ENCODE data around the gene MUC13. TPM values are rescaled to one million over a fixed set of nuclear protein-coding genes. Genes with fewer than 3 reads are reported as not detected.

The MUC13 gene
- total RNA-seq, 4 donors from 2014 or later = not detected

DNA sequence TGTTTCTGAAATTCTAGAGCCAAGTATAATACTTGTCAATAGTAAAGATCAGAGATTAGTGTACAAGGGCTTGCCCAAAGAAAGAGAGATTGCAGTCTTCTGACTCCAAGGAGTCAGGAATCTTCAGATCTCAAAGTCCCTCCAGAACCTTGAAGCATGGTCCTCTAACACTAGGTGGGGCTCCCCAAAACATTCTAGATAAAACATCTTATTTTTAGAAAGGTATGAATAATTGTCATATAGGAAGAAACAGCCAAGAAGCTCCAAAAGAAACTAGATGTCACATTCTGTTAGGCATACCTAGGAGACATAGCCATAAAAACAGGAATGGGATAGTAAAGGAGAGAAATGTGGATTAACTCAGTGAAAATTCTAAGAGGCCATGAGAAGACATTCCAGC is 10.7 kb downstream of the MUC13 start:
- no peak for TF ChIP-seq POLR2A (IDR thresholded peaks at IDR 0.05)
- TF ChIP-seq POLR2AphosphoS5 (IDR thresholded peaks at IDR 0.05) = no peak
- TF ChIP-seq EP300 (IDR thresholded peaks at IDR 0.05) = no peak
- TF ChIP-seq, protein P1, sequence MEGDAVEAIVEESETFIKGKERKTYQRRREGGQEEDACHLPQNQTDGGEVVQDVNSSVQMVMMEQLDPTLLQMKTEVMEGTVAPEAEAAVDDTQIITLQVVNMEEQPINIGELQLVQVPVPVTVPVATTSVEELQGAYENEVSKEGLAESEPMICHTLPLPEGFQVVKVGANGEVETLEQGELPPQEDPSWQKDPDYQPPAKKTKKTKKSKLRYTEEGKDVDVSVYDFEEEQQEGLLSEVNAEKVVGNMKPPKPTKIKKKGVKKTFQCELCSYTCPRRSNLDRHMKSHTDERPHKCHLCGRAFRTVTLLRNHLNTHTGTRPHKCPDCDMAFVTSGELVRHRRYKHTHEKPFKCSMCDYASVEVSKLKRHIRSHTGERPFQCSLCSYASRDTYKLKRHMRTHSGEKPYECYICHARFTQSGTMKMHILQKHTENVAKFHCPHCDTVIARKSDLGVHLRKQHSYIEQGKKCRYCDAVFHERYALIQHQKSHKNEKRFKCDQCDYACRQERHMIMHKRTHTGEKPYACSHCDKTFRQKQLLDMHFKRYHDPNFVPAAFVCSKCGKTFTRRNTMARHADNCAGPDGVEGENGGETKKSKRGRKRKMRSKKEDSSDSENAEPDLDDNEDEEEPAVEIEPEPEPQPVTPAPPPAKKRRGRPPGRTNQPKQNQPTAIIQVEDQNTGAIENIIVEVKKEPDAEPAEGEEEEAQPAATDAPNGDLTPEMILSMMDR (IDR thresholded peaks at IDR 0.05) = no peak
- Histone ChIP-seq H3K4me3 (no peak overlapping the region), H3K27ac (no peak overlapping the region), H3K4me1 (peaks cover 0 to 7% (median 0%) of the 10 kb centered on the region in 3 donors), H3K9me3 (no peaks in the 10 kb centered on the region), H3K27me3 (no peaks in the 10 kb centered on the region), H3K36me3 (no peaks in the 10 kb centered on the region)
- ATAC-seq = no peak

DNA sequence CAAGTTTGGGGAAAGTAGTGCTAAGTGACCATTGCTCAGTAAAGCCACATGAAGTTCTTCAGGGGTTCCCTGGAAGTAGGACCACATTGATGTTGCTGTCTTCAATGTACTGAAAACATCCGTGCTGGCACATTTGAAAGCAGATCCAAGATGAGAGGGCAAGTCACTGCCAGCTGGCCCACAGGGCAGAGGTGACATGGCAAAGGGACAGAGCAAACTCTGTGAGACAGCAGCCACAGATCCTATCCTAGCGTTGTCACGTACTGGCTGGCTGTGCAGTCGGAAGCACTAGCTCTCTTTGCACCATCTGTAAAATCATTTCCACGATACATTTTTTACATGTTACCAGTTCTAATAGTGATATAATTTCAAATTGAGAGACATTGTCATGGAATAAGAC is 13.8 kb downstream of the MUC13 start:
- Histone ChIP-seq H3K27ac (no peak overlapping the region), H3K36me3 (no peaks in the 10 kb centered on the region), H3K27me3 (no peaks in the 10 kb centered on the region), H3K4me3 (no peak overlapping the region), H3K9me3 (no peaks in the 10 kb centered on the region), H3K4me1 (no peaks in the 10 kb centered on the region)
- ATAC-seq = no peak
- 88 to 93% methylated on average over 1 to 2 of the region's 5 CpGs for WGBS, 2 donors (ENCODE audit: low coverage in 1 of 2)
- TF ChIP-seq POLR2AphosphoS5 (IDR thresholded peaks at IDR 0.05) (no peak), EP300 (IDR thresholded peaks at IDR 0.05) (no peak)

DNA sequence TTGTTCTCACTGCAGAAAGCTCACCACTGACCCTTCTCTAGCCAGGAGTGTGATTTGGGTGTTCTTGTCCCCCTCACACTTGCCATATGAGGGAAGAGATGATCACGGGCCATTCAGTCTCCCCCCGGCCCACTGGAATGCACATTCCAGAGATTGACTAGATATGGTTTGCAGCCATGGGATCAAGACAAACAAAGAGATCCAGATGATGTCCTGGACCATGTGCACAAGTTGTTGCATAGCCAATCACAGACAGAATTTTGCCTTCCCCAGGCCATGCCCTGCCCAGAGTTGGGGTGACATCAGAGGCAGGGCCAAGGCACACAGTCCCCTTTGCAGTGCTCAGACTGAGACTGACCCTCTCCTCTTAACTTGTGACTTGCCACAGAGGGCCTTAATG is 14.8 kb downstream of the MUC13 start:
- Histone ChIP-seq H3K9me3 (no peaks in the 10 kb centered on the region), H3K27me3 (no peaks in the 10 kb centered on the region), H3K4me1 (no peaks in the 10 kb centered on the region), H3K27ac (no peak overlapping the region), H3K36me3 (no peaks in the 10 kb centered on the region), H3K4me3 (no peak overlapping the region)
- no peak for ATAC-seq
- TF ChIP-seq, protein P1 (IDR thresholded peaks at IDR 0.05) = no peak
- TF ChIP-seq POLR2A (IDR thresholded peaks at IDR 0.05) (no peak), EP300 (IDR thresholded peaks at IDR 0.05) (no peak), POLR2AphosphoS5 (IDR thresholded peaks at IDR 0.05) (no peak)
- WGBS, 2 donors (ENCODE audit: low coverage in 1 of 2) = 10% methylated on average over 2 of the region's 2 CpGs; no CpG with 5 or more reads in 1 of the 2 donors

DNA sequence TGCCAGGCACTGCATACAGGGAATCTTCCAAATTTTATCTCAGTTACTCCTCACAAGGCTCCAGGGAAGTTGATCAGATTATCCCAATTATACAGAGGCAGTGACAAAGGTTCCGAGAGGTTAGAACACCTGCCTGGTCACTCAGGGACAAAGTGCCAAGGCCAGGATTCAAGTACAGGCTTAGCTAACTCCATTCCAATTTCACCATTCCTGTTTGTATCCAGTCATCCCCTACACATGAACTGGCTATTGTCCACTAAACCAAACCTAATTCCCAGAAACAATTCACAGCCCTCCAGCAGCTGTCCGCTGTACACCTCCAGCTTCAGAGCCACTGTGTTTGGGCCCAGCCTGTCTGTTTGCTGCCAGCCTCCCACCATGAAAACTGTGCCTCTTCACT is 16.0 kb downstream of the MUC13 start:
- H3K36me3 ChIP-seq = no peaks in the 10 kb centered on the region
- no peaks in the 10 kb centered on the region for H3K9me3 ChIP-seq
- no peak overlapping the region for H3K4me3 ChIP-seq
- no peak overlapping the region for H3K27ac ChIP-seq
- no peak for ATAC-seq
- no peaks in the 10 kb centered on the region for H3K27me3 ChIP-seq
- H3K4me1 ChIP-seq = no peaks in the 10 kb centered on the region
- 85 to 100% methylated on average over 2 of the region's 2 CpGs for WGBS, 2 donors (ENCODE audit: low coverage in 1 of 2)
- no peak for TF ChIP-seq POLR2AphosphoS5 (IDR thresholded peaks at IDR 0.05)
- TF ChIP-seq, protein P1 (IDR thresholded peaks at IDR 0.05) = no peak
- no peak for TF ChIP-seq EP300 (IDR thresholded peaks at IDR 0.05)
- TF ChIP-seq POLR2A (IDR thresholded peaks at IDR 0.05) = no peak

DNA sequence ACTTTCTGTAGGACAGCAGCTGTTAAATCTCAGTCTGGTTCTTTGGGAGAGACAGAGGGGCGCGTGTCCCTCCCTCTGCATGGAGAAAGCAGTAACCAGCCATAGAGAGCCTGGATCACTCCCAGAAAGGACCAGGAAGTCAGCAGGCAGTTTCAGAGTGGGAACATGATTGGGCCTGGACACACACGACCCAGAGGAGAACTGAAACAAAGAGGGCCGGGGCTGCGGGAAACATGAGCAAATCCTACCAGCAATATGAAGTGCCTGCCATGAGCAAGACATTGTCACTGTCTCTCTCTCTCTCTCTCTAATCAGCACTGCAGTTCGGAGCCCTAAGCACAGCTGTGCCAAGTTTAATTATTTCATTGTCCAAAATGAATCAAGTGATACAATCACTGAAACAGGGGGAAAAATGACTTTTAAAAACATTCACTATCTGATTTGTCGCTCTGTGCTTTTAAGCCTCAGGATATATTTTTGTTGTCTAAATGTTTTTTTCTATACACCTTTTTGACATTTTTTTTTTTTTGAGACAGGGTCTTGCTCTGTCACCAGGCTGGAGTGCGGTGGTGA is 17.6 kb downstream of the MUC13 start:
- H3K27ac ChIP-seq = no peak overlapping the region
- ATAC-seq = peak; percentile 46
- WGBS, 2 donors (ENCODE audit: low coverage in 1 of 2) = 41 to 57% methylated on average over 4 to 7 of the region's 8 CpGs
- H3K4me1 ChIP-seq = no peaks in the 10 kb centered on the region
- no peaks in the 10 kb centered on the region for H3K27me3 ChIP-seq
- TF ChIP-seq POLR2AphosphoS5 (IDR thresholded peaks at IDR 0.05) (no peak), POLR2A (IDR thresholded peaks at IDR 0.05) (no peak), EP300 (IDR thresholded peaks at IDR 0.05) (no peak)
- TF ChIP-seq, protein P1 (IDR thresholded peaks at IDR 0.05) = no peak
- no peaks in the 10 kb centered on the region for H3K9me3 ChIP-seq
- no peaks in the 10 kb centered on the region for H3K36me3 ChIP-seq
- H3K4me3 ChIP-seq = no peak overlapping the region
